Effector memory CD8-positive, alpha-beta T cell (primary cell): Measurements from ENCODE around the gene SGPP2.

Experiments used
- ATAC-seq: fragments of 150-1000 bp; cut with Tn5 transposase; replicated peaks from 2 replicates; pipeline ENCODE4 v1.10.0; 2021; ENCODE audit warnings: mild to moderate bottlenecking, moderate library complexity
- DNase-seq, 3 experiments: peaks; one replicate each; pipeline ENCODE4 v3.0.0; 2021
- H3K27ac Mint-ChIP-seq, 2 donors: one replicate each; pipeline ENCODE4 v1.8.0; 2022; ENCODE audit warnings: mild to moderate bottlenecking in 2 of 2, mixed read lengths in 2 of 2, moderate library complexity in 2 of 2
- H3K27me3 Mint-ChIP-seq, 2 donors: one replicate each; pipeline ENCODE4 v1.8.0; 2022; ENCODE audit warnings: mixed read lengths in 2 of 2
- H3K36me3 Mint-ChIP-seq: one replicate; pipeline ENCODE4 v1.8.0; 2022; ENCODE audit warnings: mild to moderate bottlenecking, moderate library complexity, mixed read lengths; ENCODE audit not compliant: insufficient read depth
- H3K4me1 Mint-ChIP-seq, 2 donors: one replicate each; pipeline ENCODE4 v1.8.0; 2022; ENCODE audit warnings: low read depth in 2 of 2, mixed read lengths in 2 of 2
- H3K4me3 Mint-ChIP-seq, 2 donors: one replicate each; pipeline ENCODE4 v1.8.0; 2022; ENCODE audit warnings: mild to moderate bottlenecking in 2 of 2, mixed read lengths in 2 of 2, moderate library complexity in 2 of 2
- H3K9me3 Mint-ChIP-seq, 2 donors: one replicate each; pipeline ENCODE4 v1.8.0; 2022; ENCODE audit warnings: mixed read lengths in 2 of 2

Gene SGPP2

DNA sequence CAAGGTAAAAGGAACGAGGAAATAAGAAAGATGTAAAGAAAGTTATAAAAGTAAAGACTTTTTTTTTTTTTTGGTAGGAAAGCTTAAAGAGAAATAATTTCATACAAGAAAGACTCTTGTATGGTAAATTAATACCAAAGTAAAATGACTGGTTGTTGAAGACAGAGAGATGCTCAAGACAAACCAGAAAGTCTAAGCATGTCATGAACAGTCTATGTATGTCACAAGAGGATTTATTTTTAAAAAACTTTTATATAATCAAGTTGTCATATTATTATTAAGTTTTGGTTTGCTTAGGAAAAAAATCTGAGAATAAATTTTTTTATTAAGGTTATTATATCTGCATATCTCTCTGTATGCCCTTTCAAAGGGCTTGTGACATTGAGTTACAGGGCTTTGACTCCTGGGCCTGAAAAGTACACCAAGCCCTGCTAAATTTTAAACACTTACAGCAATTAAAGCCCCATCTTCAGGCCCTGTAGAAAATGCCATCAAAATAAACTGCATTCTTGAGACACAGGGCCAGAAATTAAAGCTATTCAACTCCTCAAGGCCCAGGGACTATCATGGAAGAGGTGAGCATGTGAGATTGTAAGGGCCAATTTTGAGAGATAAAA is 10.9 kb upstream of the SGPP2 start:
- Mint-ChIP-seq H3K9me3 (peaks cover 0 to 2% of the 10 kb centered on the region in 2 donors), H3K27me3 (no peaks in the 10 kb centered on the region), H3K4me1 (no peaks in the 10 kb centered on the region), H3K4me3 (no peak overlapping the region), H3K36me3 (peaks cover 4% of the 10 kb centered on the region), H3K27ac (no peak overlapping the region)
- no peak for DNase-seq
- ATAC-seq: no peak

DNA sequence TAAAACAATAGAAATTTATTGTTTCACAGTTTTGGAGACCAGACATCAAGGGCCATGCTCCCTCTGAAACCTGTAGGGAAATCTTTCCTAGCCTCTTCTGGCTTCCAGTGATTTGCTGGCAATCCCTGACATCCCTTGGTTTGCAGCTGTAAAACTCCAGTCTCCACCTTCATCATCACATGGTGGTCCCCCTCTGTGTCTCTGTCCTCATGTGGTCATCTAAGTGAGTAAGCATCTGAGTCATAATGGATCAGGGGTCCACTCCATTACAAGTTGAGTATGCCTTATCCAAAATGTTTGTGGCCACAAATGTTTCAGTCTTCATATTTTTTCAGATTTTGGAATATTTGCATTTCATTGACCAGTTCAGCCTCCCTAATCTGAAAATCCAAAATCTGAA is 5.6 kb upstream of the SGPP2 start:
- Mint-ChIP-seq H3K27ac (no peak overlapping the region), H3K27me3 (peaks cover 15 to 19% of the 10 kb centered on the region in 2 donors), H3K36me3 (no peaks in the 10 kb centered on the region), H3K9me3 (no peaks in the 10 kb centered on the region), H3K4me3 (no peak overlapping the region), H3K4me1 (peaks cover 2 to 4% of the 10 kb centered on the region in 2 donors)
- DNase-seq (no peak), ATAC-seq (no peak)

DNA sequence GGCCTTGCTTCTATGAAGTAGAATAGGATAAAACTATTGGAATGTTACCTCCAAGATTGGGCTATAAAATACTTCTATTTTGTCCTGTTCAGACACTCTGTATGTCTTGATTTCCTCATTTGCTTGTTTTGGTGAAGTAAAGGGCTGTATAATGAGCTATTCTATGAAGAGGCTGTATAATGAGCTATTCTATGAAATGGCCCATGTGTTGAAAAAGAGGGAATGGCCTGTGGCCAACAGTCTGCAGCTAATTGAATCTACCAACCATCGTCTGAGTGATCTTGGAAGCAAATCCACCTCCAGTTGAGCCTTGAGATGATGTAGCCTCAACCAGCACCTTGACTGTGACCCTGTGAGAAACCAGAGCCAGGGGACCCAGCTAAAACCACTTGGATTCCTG is 3.8 kb upstream of the SGPP2 start:
- Mint-ChIP-seq H3K4me1 (peaks cover 10 to 12% of the 10 kb centered on the region in 2 donors), H3K4me3 (no peak overlapping the region), H3K27ac (no peak overlapping the region), H3K9me3 (no peaks in the 10 kb centered on the region), H3K36me3 (no peaks in the 10 kb centered on the region), H3K27me3 (peaks cover 28 to 30% of the 10 kb centered on the region in 2 donors)
- no peak for ATAC-seq
- DNase-seq: no peak

DNA sequence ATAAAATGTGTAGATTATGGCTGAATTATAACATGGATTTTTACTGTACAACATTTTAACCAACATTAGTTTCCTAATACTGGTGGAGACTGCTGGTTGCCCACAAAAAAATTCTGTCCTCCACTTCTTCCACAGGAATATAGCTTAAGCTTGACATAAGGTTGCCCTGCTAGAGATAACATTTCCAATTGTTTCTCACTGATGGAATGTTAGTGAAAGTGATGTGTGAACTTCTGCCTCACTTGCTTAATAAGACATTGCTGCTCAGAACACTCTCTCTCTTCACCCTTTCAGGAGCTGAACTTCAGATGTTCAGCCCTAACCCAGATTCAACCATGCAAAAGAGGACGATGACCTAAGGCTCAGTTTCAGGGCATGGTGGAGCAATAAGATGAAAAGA is 2.7 kb upstream of the SGPP2 start:
- H3K27ac Mint-ChIP-seq: no peak overlapping the region
- DNase-seq (no peak), ATAC-seq (no peak)
- peaks cover 10 to 12% of the 10 kb centered on the region in 2 donors for H3K4me1 Mint-ChIP-seq
- peaks cover 33 to 37% of the 10 kb centered on the region in 2 donors for H3K27me3 Mint-ChIP-seq
- no peaks in the 10 kb centered on the region for H3K36me3 Mint-ChIP-seq
- no peaks in the 10 kb centered on the region for H3K9me3 Mint-ChIP-seq
- no peak overlapping the region for H3K4me3 Mint-ChIP-seq

DNA sequence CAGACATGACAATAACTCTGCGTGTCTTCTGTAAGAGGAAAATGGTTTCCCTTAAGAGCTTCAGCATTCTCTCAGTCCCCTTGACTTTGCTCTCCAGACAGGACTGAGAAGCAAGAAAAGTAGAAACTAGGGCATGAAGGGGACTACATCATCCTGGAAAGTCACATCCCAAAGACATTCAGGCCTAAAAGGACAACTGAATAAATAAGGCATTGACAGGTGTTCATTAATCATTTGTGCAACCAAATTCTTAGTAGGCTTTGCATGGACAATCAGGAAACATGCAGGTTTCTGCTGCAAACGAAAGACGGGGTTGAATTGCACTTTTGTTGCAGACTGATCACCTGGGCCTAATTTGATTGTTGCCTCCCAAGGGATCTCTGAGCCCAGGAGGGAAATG is 1.2 kb upstream of the SGPP2 start:
- peaks cover 33 to 37% of the 10 kb centered on the region in 2 donors for H3K27me3 Mint-ChIP-seq
- H3K4me3 Mint-ChIP-seq: peak overlapping the region; percentile 84 to 87
- ATAC-seq (no peak), DNase-seq (no peak)
- no peaks in the 10 kb centered on the region for H3K36me3 Mint-ChIP-seq
- H3K27ac Mint-ChIP-seq: peak overlapping the region in 1 of 2 donors; percentile 78
- H3K4me1 Mint-ChIP-seq: peaks cover 10 to 17% of the 10 kb centered on the region in 2 donors
- no peaks in the 10 kb centered on the region for H3K9me3 Mint-ChIP-seq

DNA sequence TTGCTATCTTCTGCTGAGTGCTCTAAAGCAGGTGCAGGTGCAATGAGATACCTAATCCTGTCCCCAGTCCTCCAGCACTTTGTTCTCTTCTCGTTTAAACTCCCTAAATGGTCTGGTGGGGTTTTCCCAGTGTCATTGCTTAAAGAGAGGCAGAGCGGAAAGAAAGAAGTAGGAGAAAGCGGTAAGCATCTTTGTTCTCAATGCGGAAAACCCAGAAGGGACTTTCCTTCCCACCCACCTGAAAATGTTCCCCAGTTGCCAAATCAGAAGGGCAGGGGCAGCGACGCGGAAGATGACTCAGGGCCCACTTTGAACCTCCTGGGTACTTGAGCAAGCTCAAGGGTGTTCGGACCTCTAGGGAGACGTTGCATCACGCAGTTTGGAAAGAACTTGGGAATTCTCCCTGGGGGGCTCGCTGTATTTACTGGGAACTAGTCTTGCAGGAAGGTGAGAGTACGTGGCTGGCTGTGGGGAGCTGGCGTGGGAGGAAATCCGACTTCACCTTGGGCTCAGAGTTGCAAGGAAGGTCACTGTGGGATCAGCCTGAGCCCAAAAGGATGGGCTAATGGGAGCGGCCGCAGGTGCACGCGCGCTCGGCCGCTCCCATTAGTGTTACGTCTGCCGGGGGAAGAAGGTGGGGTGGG is 589 bp upstream of the SGPP2 start:
- Mint-ChIP-seq H3K27ac (peak overlapping the region; percentile 78 to 80), H3K36me3 (no peaks in the 10 kb centered on the region), H3K4me1 (peaks cover 10 to 18% of the 10 kb centered on the region in 2 donors), H3K27me3 (peaks cover 33 to 37% of the 10 kb centered on the region in 2 donors), H3K9me3 (no peaks in the 10 kb centered on the region), H3K4me3 (peak overlapping the region; percentile 84 to 87)
- peak; percentile 42 for ATAC-seq
- DNase-seq: no peak

DNA sequence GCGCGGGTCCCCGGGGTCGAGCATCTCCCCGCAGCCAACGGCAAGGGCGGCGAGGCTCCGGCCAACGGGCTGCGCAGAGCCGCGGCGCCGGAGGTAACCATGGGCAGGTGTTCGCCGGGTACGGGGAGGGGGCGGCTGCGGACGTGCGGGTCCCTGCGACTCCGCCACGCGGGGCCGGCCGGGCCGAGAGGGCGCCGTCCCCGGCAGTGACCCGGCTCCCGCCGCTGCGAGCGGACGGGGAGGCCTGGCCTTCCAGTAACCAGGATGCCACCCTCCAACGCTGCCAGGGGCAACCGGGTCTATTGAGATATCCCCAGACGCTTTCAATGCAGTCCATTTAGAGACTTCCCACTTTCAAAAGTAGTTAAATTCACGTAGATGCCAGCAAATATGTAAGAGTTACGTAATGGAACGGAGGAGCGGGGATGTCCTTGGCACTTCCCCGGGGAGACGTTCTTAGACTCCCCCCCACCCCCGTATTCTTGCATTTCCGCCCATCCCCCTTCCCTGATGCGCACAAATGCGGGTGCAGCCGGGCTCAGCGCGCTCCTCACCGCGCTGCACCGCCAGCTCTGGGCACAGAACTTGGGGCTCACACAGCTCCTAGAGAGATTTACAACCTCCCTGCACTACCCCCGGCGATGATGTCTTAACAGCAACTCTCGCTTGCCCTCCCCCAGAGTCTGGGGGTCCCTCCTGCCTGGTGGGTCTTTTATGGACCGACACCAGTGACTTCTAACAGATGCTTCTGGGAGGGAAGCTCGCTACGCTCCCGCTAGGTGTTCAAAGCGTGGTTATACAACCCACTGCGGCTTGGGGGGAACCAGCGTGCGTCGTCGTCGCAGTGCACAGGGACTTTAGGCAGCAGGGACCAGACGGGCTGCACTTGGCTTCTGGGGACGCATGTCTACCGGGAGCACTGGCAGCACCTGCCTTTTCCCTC is 657 bp downstream of the SGPP2 start:
- H3K4me3 Mint-ChIP-seq: peak overlapping the region; percentile 77 to 78
- H3K9me3 Mint-ChIP-seq: no peaks in the 10 kb centered on the region
- ATAC-seq (peak; percentile 39), DNase-seq (no peak)
- H3K27ac Mint-ChIP-seq: no peak overlapping the region
- H3K27me3 Mint-ChIP-seq: peaks cover 33 to 37% of the 10 kb centered on the region in 2 donors
- H3K36me3 Mint-ChIP-seq: no peaks in the 10 kb centered on the region
- H3K4me1 Mint-ChIP-seq: peaks cover 10 to 18% of the 10 kb centered on the region in 2 donors

DNA sequence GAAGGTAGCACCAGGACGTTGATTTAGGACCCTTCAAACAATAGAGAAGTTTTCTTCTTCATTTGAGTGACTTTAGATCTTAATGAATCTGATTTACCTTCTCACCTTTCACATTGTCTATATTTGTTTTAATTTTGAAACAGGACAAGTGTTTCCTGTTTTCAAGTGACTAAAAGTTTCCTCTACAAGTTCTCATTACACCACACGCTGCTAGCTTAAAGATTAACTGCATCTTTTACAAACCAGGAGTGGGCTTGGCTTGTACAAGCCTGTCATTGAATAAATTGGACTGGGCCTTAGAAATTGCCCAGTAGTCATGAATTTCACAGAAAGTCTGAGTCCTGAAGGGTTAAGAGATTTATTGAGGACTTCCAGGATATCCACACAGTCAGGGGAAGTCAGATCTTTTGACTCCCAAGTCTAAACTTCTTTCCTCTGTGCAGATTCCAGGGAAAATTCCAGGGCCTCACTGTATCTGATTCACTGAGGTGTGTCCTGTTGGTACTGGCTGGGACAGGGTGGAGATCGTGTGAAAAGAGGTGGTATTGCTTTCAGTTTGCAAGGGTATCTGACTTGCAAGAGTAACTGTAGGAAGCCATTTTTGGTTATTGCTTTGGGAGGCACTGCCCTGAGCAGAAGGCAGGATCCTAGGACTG is 3.4 kb downstream of the SGPP2 start:
- Mint-ChIP-seq H3K27me3 (peaks cover 24 to 32% of the 10 kb centered on the region in 2 donors), H3K4me3 (peak overlapping the region; percentile 18 to 21), H3K4me1 (peaks cover 10 to 18% of the 10 kb centered on the region in 2 donors), H3K36me3 (no peaks in the 10 kb centered on the region), H3K9me3 (no peaks in the 10 kb centered on the region), H3K27ac (peak overlapping the region in 1 of 2 donors; percentile 18)
- DNase-seq: no peak
- no peak for ATAC-seq

DNA sequence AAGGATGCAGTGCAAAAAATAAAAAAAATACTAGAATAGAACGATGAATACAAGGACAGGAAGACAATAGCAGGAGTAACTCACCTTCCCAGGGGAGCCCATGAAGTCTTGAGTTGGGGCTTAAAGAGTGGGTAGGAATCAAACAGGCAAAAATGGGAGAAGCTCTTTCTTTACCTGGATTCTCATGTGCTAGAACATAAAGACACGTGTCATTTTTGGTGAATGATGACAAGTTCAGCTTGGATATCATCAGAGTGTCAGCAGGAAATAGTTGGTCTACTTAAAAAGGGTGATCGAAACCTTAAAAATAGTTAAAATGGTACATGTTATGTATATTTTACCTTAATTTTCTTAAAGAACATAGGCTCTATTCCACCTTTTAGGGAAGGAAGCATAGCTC is 5.7 kb downstream of the SGPP2 start:
- Mint-ChIP-seq H3K36me3 (no peaks in the 10 kb centered on the region), H3K4me1 (peaks cover 3 to 9% of the 10 kb centered on the region in 2 donors), H3K27me3 (peaks cover 7 to 13% of the 10 kb centered on the region in 2 donors), H3K9me3 (no peaks in the 10 kb centered on the region), H3K4me3 (no peak overlapping the region), H3K27ac (no peak overlapping the region)
- DNase-seq (no peak), ATAC-seq (no peak)

DNA sequence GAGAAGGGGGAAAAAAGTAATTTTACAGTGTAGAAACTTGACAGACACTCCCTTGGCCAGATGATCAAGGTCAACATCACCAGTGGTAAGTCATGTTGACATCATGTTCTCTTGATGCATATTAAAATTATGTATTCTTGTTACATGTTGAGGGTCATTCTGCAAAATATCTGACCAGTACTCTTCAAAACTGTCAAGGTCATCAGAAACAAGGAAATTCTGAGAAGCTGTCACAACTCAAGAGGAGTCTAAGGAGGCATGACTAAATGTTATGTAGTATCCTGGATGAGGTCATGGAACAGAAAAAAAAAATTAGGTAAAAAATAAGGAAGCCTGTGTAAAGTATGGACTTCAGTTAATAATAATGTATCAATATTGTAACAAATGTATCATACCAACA is 6.3 kb downstream of the SGPP2 start:
- Mint-ChIP-seq H3K4me3 (no peak overlapping the region), H3K4me1 (peaks cover 0 to 6% of the 10 kb centered on the region in 2 donors), H3K27me3 (peaks cover 1 to 7% of the 10 kb centered on the region in 2 donors), H3K27ac (no peak overlapping the region), H3K9me3 (no peaks in the 10 kb centered on the region), H3K36me3 (no peaks in the 10 kb centered on the region)
- DNase-seq (no peak), ATAC-seq (no peak)

DNA sequence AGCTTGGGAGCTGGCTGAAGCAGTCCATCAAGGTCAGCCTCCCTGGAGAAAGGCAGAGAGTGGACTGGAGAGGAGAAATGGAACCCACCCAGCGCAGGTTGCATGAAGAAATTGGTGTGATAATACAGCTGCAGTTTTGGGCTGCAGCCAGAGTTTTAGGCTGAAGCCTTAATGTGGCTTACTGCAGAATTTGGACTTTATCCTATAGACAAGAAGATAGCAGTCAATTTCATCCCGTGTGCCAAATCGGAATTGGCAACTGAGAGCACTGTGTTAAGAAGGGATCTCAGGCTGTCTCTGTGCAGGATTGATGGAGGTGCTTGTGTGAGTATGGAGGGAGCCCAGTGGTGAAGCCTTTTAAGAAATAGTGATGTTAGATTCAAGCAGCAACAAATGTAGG is 7.5 kb downstream of the SGPP2 start:
- H3K9me3 Mint-ChIP-seq: peaks cover 0 to 1% of the 10 kb centered on the region in 2 donors
- H3K27ac Mint-ChIP-seq: no peak overlapping the region
- DNase-seq (no peak), ATAC-seq (no peak)
- H3K4me1 Mint-ChIP-seq: peaks cover 0 to 6% of the 10 kb centered on the region in 2 donors
- no peaks in the 10 kb centered on the region for H3K36me3 Mint-ChIP-seq
- H3K27me3 Mint-ChIP-seq: no peaks in the 10 kb centered on the region
- no peak overlapping the region for H3K4me3 Mint-ChIP-seq

DNA sequence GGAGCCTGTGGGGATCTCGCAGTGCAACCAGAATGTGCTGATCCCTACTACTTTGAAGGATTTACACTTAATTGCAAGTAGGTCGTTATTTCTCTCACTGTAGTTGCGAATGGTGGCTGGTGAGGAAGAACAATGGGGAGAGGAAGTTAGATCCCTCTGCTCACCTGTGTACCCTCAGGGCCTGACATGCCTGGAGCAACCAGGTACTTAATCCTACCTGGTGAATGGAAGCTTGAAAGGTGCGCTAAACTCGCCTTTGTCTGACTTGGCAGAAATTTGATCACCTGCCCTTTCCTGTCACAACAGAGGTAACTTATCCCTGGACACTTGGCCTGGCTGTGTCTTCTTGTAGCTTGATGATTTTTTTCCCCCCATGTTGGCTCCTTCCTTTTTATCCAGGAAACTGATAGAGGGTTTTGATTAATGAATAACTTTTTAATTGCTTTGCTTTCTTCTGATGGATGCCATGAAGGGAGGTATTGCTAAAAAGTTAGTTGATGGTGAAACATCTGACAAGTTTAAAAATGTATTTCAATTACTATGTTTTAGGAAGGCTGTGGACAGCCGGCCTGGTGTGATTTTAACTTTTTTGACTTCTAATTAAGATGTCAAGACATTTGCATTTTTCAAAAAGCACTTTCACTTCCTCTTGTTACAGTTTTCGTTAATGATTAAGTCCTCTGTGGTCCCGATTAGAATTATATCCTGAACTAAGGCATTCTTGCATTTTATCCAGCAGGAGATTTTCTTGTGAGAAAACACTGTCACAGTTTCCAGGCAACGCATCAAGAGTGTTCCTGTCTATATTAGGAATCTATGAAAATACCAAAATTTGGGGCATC is 9.2 kb downstream of the SGPP2 start:
- no peak overlapping the region for H3K4me3 Mint-ChIP-seq
- H3K36me3 Mint-ChIP-seq: no peaks in the 10 kb centered on the region
- ATAC-seq (no peak), DNase-seq (no peak)
- H3K27ac Mint-ChIP-seq: no peak overlapping the region
- H3K9me3 Mint-ChIP-seq: peaks cover 0 to 7% of the 10 kb centered on the region in 2 donors
- no peaks in the 10 kb centered on the region for H3K27me3 Mint-ChIP-seq
- H3K4me1 Mint-ChIP-seq: no peaks in the 10 kb centered on the region
